Hepatocyte (in vitro differentiated cells): ENCODE results near the gene RPS6KA2.

ENCODE experiments used
- CTCF ChIP-seq: fragments of 200-600 bp; sonication (generic); IDR thresholded peaks from 2 replicates; pipeline ENCODE4 v1.5.1; 2016; ENCODE audit warnings: antibody characterized with exemption, mild to moderate bottlenecking; ENCODE audit not compliant: poor library complexity
- EZH2 ChIP-seq: fragments of 200-600 bp; sonication (generic); IDR thresholded peaks from 2 replicates; pipeline ENCODE4 v1.6.1; 2016; ENCODE audit warnings: antibody characterized with exemption, mild to moderate bottlenecking, borderline replicate concordance

- no peak for TF ChIP-seq CTCF
- TF ChIP-seq EZH2 = no peak
These were observed 57.8 kb downstream of the RPS6KA2 start for GRCh38 chr6:166569206-166569605.
